Posterior cingulate gyrus (tissue), 11 donors: Measurements from ENCODE around the gene MTURN.
"Not testable (repeated sequence)": the region's sequence is repeated elsewhere in the genome, so short reads cannot be mapped to it uniquely, and the experiment has no call there.

Experiments used
- DNase-seq, 10 donors: peaks; one replicate each; pipeline versions ENCODE4 v3.0.0 to v3.0.0-alpha.2; 2020 to 2021; ENCODE audit warnings: mixed read lengths in 3 of 10
- intact Hi-C: fragments of 100-400 bp; cut with DNase I; formaldehyde crosslinking; loops from one replicate; pipeline ENCODE4 v1.15.1; 2023

MTURN gene

GRCh38 chr7:30176463-30177109, 41.8 kb downstream of the MTURN start:
- intact Hi-C loops = no loop called here
- DNase-seq = no peak

- intact Hi-C loops = no loop called here
- no peak for DNase-seq
Observed at GRCh38 chr7:30177186-30177585, 42.4 kb downstream of the MTURN start.

GRCh38 chr7:30177965-30178364, 43.2 kb downstream of the MTURN start:
- intact Hi-C loops = no loop called here
- no peak for DNase-seq

GRCh38 chr7:30178748-30179436, 44.1 kb downstream of the MTURN start:
- DNase-seq = no peak
- intact Hi-C loops = no loop called here

GRCh38 chr7:30180718-30181117, 45.9 kb downstream of the MTURN start:
- DNase-seq = no peak
- intact Hi-C loops = no loop called here

GRCh38 chr7:30181211-30181610, 46.4 kb downstream of the MTURN start:
- intact Hi-C loops = no loop called here
- DNase-seq = no peak

GRCh38 chr7:30181736-30182522, 47.1 kb downstream of the MTURN start:
- intact Hi-C loops = no loop called here

GRCh38 chr7:30182814-30183213, 48.0 kb downstream of the MTURN start:
- intact Hi-C loops = no loop called here
- DNase-seq = no peak

More at GRCh38 chr7:30181736-30182522, 47.1 kb downstream of the MTURN start:
- DNase-seq = no peak

GRCh38 chr7:30183749-30184369, 49.1 kb downstream of the MTURN start:
- DNase-seq = no peak
- intact Hi-C loops = no loop called here

- DNase-seq = peak in 1 of 10 donors; percentile 50
- intact Hi-C loops = no loop called here
Observed at GRCh38 chr7:30184791-30185487, 50.2 kb downstream of the MTURN start.

GRCh38 chr7:30185496-30185895, 50.7 kb downstream of the MTURN start:
- intact Hi-C loops = no loop called here
- DNase-seq = no peak

GRCh38 chr7:30186725-30187124, 51.9 kb downstream of the MTURN start:
- no peak for DNase-seq
- intact Hi-C loops = no loop called here

GRCh38 chr7:30187513-30187912, 52.7 kb downstream of the MTURN start:
- intact Hi-C loops = no loop called here
- no peak for DNase-seq

GRCh38 chr7:30188381-30188780, 53.6 kb downstream of the MTURN start:
- intact Hi-C loops, DNase-seq: not testable (repeated sequence)

GRCh38 chr7:30188811-30189210, 54.0 kb downstream of the MTURN start:
- intact Hi-C loops = no loop called here
- DNase-seq = no peak

GRCh38 chr7:30191809-30192208, 57.0 kb downstream of the MTURN start:
- intact Hi-C loops = no loop called here
- no peak for DNase-seq

GRCh38 chr7:30193336-30193943, 58.7 kb downstream of the MTURN start:
- intact Hi-C loops = no loop called here
- DNase-seq = no peak

GRCh38 chr7:30196408-30196807, 61.6 kb downstream of the MTURN start:
- DNase-seq = no peak
- intact Hi-C loops = no loop called here

GRCh38 chr7:30197438-30197837, 62.7 kb downstream of the MTURN start:
- no peak for DNase-seq

GRCh38 chr7:30199271-30199670, 64.5 kb downstream of the MTURN start:
- intact Hi-C loops = no loop called here
- DNase-seq = no peak

More at GRCh38 chr7:30197438-30197837, 62.7 kb downstream of the MTURN start:
- intact Hi-C loops = no loop called here
